GM12872 (cell line): ENCODE results near the gene CEP112.

Experiments used
- TF ChIP-seq, protein P1 (sequence below): IDR thresholded peaks from 3 replicates; pipeline ENCODE4 v1.5.1; 2011; ENCODE audit warnings: low read depth, mild to moderate bottlenecking, low read length, moderate library complexity; ENCODE audit not compliant: insufficient read depth

CEP112 gene

DNA sequence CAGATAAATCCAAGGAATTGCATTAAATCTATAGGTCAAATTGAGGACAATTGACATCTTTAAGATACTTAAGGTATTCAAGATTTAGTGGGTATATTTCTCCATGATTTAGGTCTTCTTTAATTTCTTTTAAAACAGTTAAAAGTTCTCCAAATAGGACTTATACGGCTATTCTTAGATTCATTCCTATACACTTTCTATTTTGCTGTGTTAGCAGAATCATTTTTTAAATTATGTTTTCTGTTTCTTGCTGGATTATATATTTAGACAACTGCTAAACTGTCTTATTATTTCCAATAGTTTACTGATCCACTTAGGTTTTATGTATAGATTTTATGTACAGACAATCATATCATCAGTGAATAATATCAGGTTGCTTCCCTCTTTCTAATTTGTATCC is 404.4 kb downstream of the CEP112 start:
- TF ChIP-seq, protein P1, sequence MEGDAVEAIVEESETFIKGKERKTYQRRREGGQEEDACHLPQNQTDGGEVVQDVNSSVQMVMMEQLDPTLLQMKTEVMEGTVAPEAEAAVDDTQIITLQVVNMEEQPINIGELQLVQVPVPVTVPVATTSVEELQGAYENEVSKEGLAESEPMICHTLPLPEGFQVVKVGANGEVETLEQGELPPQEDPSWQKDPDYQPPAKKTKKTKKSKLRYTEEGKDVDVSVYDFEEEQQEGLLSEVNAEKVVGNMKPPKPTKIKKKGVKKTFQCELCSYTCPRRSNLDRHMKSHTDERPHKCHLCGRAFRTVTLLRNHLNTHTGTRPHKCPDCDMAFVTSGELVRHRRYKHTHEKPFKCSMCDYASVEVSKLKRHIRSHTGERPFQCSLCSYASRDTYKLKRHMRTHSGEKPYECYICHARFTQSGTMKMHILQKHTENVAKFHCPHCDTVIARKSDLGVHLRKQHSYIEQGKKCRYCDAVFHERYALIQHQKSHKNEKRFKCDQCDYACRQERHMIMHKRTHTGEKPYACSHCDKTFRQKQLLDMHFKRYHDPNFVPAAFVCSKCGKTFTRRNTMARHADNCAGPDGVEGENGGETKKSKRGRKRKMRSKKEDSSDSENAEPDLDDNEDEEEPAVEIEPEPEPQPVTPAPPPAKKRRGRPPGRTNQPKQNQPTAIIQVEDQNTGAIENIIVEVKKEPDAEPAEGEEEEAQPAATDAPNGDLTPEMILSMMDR: no peak

DNA sequence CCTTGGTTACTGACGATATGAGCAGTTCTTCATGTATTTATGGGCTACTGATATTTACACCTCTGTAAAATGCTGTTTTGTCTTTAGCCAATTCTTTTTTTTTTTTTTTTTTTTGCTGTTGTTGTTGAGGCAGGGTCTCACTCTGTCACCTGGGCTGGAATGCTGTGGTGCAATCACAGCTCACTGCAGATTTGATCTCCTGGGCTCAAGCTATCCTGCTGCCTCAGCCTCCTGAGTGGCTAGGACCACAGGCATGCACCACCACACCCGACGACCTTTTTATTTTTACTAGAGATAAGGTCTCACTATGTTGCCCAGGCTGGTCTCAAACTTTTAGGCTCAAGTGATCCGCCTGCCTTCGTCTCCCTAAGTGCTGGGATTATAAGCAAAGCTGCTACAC is 405.5 kb downstream of the CEP112 start:
- TF ChIP-seq, protein P1: no peak

DNA sequence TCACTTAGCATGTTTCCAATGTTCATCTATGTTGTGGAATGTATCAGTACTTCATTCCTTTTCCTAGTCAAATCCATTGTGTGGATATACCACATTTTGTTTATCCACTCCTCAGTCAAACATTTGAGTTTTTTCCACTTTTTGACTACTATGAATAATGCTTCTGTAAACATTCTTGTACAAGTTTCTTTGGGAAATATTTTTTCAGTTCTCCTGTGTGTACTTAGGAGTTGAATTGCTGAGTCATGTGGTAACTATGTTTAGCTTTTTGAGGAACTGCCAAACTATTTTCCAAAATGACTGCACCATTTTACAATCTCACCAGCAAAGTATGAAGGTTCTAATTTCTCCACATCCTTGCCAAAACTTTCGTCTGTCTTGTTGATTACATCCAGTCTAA is 406.8 kb downstream of the CEP112 start:
- TF ChIP-seq, protein P1: no peak

DNA sequence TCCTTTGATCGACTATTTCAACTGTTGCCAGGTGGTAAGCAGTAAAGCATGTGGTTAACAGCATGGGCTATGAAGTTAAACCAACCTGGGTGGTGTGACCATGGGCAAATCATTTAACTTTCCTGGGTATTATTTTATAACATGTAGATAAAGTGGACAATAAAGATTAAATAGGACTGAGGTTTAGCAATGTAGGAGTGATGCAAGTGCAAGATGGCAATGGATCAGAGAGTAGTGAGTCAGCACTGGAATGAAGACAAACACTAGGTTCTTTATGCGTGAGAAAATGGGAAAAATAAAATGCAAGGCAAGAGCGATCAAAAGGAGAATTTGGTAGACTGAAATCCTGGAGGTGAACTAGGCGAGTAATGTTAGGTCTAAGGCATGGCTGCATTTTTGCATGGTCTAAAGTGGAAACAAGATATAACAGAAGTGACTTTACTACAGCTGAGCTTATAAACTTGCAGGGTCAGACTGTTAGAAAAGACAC is 408.0 kb downstream of the CEP112 start:
- TF ChIP-seq, protein P1: no peak

DNA sequence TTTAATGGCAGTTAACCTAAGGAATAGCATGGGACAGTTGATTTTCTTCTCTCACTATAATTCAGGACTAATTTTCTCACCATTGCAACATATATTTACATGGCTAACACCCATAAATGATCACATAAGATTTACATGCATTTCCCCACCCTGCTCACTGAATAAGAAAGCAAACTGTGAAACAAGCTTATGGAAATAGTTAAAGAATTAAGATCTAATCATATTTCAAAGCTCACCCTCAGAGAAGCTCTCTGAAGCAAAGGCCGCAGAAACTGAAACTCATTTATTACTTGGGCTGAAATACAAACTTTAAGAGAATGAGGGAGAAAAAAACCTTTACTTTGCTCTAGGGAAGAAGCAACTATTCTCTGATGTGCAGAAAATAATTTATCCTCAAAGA is 411.8 kb downstream of the CEP112 start:
- TF ChIP-seq, protein P1: no peak

DNA sequence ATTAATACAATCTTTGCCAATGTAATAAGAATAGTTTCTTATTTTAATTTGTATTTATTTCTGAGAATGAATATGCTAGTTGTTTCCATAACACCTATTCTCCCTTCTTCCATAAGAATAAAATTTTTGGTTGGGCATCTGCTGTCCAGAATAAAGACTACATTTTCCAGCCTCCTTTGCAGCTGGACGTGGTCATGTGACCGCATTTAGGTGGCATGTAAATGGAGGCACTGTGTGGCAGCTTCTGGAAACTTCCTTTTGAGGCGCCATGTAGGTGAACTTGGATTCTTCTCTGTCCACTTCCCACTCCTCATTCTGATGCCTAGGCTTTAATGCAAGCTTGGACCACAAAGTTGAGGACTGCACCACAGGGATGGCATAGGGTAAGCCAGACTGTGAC is 415.0 kb downstream of the CEP112 start:
- TF ChIP-seq, protein P1: no peak

DNA sequence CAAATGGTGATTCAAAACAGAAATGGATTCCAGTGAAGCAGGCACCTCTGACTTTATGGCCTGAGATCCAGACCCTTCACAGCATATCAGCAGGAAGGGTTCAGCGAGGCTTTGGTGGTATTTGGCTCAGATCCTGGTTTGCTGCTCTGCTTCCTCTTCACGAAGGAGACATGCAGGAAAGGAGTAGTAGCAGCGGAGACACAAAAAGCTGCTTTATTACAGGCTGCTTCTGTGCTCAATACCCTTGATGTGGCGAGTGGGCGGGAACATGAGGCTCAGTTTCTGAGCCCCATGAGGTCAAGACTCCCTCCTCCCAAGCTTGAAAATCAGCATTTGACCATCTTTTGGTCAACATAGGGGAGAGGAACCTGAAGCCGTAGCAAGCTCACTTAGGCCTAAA is 417.1 kb downstream of the CEP112 start:
- TF ChIP-seq, protein P1: no peak

DNA sequence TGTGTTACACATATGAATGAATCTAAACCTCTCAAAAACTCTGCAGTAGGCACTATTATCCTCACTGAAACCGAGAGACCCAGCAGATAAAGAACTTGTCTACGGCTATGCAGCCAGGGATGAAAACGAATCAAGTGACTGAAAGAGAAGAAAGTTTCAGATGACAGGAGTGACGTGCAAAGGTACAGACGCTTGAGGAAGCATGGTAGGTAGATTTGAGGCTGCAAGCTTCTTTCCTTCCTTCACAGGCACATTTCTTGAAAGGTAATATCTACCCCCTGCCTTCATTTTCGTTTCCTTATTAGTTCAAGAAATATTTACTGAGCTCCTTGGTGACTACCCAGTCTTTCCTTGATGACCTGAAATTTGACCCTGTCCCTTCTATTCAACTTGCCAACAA is 418.9 kb downstream of the CEP112 start:
- TF ChIP-seq, protein P1: no peak
